Chondrocyte (in vitro differentiated cells): ENCODE results near the gene PRKCA. TPM values are rescaled to one million over a fixed set of nuclear protein-coding genes. Genes with fewer than 3 reads are reported as not detected.

Source experiments
- DNase-seq: peaks from one replicate; pipeline ENCODE4 v3.0.0; 2021; ENCODE audit warnings: mixed read lengths, low spot score
- H3K27ac Mint-ChIP-seq: one replicate; pipeline ENCODE4 v1.8.0; 2021; ENCODE audit warnings: mild to moderate bottlenecking, moderate library complexity, mixed read lengths; ENCODE audit not compliant: unreplicated experiment
- H3K27me3 Mint-ChIP-seq: 2 replicates; pipeline ENCODE4 v1.8.0; 2021; ENCODE audit warnings: low read depth, mixed read lengths
- H3K36me3 Mint-ChIP-seq: 2 replicates; pipeline ENCODE4 v1.8.0; 2021; ENCODE audit warnings: low read depth, mixed read lengths
- H3K4me1 Mint-ChIP-seq: 2 replicates; pipeline ENCODE4 v1.8.0; 2021; ENCODE audit warnings: low read depth, mild to moderate bottlenecking, mixed read lengths
- H3K4me3 Mint-ChIP-seq: one replicate; pipeline ENCODE4 v1.8.0; 2021; ENCODE audit warnings: mild to moderate bottlenecking, moderate library complexity, mixed read lengths; ENCODE audit not compliant: unreplicated experiment
- H3K9me3 Mint-ChIP-seq: 2 replicates; pipeline ENCODE4 v1.8.0; 2021; ENCODE audit warnings: low read depth, mixed read lengths
- total RNA-seq: library from RNA; stranded (reverse); gene quantifications from 3 replicates; pipeline ENCODE4 v1.2.1, GENCODE V29; 2021
- TF ChIP-seq, protein P1 (sequence below): fragments of 200-600 bp; sonication (generic); IDR thresholded peaks from 2 replicates; pipeline ENCODE4 v1.5.0; 2021; ENCODE audit warnings: antibody characterized with exemption, mild to moderate bottlenecking, moderate library complexity

Gene PRKCA
- total RNA-seq, 1 donor from 2014 or later, result 51.5 TPM

DNA sequence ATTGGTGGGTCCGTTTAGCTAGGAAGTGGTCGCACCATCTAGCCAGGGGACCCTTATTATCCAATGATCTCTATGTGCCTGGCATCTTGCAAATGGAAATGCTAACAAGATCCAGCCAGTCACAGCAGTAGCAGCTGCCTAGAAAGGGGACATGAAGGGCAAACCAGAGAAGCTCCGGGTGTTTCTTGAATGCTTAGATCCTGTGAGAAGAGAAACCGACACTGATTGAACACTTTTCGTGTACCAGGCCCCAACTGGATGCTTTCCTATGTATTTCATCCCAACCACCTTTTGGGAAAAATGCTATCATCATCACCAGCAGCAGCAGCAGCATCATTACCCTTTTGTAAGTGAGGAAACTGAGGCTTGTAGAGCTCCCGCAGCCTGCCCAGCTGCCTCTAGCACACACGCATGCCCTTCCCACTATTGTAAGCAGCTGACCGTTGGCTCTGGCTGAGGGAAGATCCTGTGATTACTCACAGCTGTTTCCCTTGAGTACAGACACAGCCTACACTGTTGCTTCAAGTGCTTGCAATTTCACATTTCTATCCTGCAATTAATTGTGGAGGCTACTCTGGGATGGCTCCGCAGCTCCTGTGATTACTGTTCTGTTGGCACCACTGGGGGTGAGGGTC, 351.8 kb downstream of the PRKCA start:
- Mint-ChIP-seq H3K27ac (peak overlapping the region; percentile 47), H3K36me3 (peaks cover 15% of the 10 kb centered on the region), H3K9me3 (no peaks in the 10 kb centered on the region), H3K4me3 (no peak overlapping the region), H3K4me1 (peaks cover 44% of the 10 kb centered on the region), H3K27me3 (no peaks in the 10 kb centered on the region)
- TF ChIP-seq, protein P1, sequence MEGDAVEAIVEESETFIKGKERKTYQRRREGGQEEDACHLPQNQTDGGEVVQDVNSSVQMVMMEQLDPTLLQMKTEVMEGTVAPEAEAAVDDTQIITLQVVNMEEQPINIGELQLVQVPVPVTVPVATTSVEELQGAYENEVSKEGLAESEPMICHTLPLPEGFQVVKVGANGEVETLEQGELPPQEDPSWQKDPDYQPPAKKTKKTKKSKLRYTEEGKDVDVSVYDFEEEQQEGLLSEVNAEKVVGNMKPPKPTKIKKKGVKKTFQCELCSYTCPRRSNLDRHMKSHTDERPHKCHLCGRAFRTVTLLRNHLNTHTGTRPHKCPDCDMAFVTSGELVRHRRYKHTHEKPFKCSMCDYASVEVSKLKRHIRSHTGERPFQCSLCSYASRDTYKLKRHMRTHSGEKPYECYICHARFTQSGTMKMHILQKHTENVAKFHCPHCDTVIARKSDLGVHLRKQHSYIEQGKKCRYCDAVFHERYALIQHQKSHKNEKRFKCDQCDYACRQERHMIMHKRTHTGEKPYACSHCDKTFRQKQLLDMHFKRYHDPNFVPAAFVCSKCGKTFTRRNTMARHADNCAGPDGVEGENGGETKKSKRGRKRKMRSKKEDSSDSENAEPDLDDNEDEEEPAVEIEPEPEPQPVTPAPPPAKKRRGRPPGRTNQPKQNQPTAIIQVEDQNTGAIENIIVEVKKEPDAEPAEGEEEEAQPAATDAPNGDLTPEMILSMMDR, result no peak
- no peak for DNase-seq

DNA sequence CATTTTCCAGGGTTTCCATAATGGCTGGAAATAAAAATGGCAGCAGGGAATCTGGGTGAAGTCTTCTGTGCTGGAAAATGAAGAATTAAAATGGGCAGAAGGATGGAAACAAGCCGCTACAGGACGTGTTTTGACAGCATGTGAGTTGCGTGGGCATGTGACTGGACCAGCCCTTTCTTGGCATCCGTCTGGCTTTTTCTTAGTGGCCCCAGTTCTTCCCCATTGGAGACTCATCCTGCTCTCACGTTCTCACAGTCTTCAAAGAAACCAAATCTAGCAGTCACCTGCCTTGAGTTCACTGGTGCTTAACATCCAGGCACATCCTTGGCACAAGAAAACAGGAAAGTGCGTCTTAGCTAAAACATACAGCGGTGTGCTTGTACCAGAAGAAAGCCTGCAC, 352.4 kb downstream of the PRKCA start:
- TF ChIP-seq, protein P1, result no peak
- Mint-ChIP-seq H3K27ac (peak overlapping the region; percentile 47), H3K9me3 (no peaks in the 10 kb centered on the region), H3K4me1 (peaks cover 44% of the 10 kb centered on the region), H3K27me3 (no peaks in the 10 kb centered on the region), H3K36me3 (peaks cover 17% of the 10 kb centered on the region), H3K4me3 (no peak overlapping the region)
- DNase-seq, result no peak

DNA sequence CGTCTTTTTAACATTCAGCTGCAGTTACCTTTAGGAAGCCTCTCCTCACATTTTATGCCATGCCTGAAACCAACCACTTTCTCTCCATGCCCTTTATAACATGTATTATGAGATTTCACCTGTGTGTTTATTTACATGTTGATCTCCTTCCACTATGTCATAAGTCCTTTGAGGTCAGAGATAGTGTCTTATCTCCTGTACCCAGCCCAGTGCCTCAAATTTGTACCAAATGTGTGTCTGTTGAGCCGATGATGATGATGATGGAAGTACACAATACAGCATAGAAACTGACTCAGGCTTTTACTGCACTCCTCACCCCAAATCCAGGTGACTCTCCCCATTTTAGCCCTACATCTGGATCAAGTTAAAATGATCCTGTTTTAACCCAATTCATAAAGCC, 353.0 kb downstream of the PRKCA start:
- H3K36me3 Mint-ChIP-seq, result peaks cover 17% of the 10 kb centered on the region
- no peaks in the 10 kb centered on the region for H3K9me3 Mint-ChIP-seq
- H3K4me3 Mint-ChIP-seq, result no peak overlapping the region
- TF ChIP-seq, protein P1, result no peak
- peaks cover 44% of the 10 kb centered on the region for H3K4me1 Mint-ChIP-seq
- no peak for DNase-seq
- H3K27me3 Mint-ChIP-seq, result no peaks in the 10 kb centered on the region
- H3K27ac Mint-ChIP-seq, result peak overlapping the region; percentile 9

DNA sequence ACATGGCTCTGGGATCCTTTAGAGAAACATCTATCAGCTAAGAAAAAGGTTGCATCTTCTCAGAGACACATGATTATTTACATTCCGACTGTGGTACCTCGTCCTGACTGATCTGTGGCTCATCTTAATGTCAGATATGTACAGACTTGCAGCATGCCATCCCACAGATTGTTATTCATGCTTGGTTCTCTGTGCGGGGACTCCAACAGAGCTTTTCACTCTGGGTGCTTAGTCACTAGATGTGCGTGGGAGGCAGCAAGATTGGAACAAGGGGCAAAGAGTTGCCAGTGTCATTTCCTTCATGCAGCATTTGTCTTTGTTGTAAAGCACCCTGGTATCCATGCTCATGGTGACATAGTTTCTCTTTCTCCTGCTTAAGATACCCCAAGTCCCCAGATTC, 353.4 kb downstream of the PRKCA start:
- H3K27me3 Mint-ChIP-seq, result no peaks in the 10 kb centered on the region
- no peak for DNase-seq
- TF ChIP-seq, protein P1, result no peak
- peak overlapping the region; percentile 9 for H3K27ac Mint-ChIP-seq
- H3K9me3 Mint-ChIP-seq, result no peaks in the 10 kb centered on the region
- H3K4me3 Mint-ChIP-seq, result no peak overlapping the region
- H3K4me1 Mint-ChIP-seq, result peaks cover 44% of the 10 kb centered on the region
- H3K36me3 Mint-ChIP-seq, result peaks cover 14% of the 10 kb centered on the region

DNA sequence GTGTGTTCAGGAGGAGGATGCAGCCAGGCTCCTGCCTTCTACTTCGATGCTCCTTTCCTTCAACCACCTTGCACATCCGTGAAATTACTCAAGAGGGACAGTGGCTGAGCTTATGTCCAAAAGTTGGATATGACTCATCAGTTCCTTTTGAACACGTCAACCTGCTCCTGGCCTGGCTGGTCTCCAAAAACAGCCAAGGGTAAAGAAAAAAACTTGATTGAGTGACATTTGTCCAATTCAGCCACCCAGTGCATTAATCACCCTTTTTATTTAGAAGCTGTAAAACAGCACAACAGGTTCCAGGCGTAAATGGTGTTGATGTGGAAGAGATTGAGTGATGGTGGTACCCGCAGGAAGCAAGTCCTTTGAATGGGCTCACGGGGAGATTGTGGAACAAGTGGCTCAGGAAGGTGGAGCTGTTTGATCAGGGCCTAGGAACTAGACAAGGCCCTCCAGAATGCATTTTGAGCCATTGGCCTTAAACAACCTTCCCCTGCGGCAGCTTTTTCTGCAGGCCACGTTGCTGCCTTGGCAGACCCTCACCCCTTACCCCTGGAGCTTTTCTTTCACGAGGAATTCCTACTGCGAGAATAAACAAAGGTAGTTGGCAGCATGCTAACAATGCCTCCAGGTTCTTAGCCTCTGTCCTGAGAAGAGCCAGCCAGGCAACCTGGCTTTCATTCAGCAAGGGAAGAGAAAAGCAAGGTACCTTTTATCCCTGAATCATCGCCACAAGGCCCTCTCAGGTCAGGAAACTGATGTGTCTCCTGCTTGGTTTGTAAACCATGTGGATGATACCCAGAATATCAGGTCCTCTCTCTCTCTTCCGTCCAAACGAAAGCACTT, 359.2 kb downstream of the PRKCA start:
- H3K36me3 Mint-ChIP-seq, result peaks cover 5% of the 10 kb centered on the region
- no peaks in the 10 kb centered on the region for H3K27me3 Mint-ChIP-seq
- peaks cover 20% of the 10 kb centered on the region for H3K4me1 Mint-ChIP-seq
- H3K27ac Mint-ChIP-seq, result no peak overlapping the region
- H3K4me3 Mint-ChIP-seq, result no peak overlapping the region
- no peak for DNase-seq
- TF ChIP-seq, protein P1, result no peak
- no peaks in the 10 kb centered on the region for H3K9me3 Mint-ChIP-seq
